HG02623 (cell line): Measurements from ENCODE around the gene P2RX7.

Experiments
- ATAC-seq: cut with Tn5 transposase; IDR thresholded peaks from one replicate; pipeline ENCODE4 v1.9.1; 2021; ENCODE audit warnings: moderate library complexity; ENCODE audit not compliant: unreplicated experiment

P2RX7 gene

DNA sequence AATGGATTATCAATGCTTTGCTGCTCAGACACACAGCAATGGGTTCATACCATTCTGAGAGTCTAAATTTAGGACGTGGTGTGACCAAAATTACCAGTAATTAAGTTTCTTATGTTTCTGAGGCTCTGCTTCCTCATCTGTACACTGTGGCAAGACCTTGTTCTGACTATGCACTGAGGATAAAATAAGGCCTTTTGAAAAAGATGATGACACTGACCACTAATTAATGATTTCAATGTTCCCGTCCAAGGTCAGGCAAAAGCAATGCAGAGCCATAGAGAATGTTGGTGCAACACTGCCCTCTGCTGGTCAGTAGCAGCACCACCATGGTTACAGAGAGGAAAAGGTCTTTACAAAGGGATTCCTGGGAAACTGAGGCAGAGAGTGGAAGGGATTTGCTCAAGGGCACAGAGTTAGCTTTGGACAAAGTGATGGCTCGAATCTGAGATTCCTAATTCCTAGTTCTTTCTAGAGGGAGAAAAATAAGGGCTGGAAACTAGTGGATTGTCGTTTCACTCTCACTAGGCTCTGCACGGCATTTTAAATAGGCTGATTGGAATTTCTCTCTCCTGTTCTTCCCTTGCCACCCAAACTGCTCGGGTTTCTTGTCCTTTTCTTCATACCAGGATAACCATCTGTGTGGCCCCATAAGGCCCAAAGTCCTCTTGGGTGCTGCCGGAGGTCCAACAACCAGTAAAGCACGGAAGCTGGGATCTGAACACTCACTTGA is 22.3 kb upstream of the P2RX7 start:
- ATAC-seq, result no peak

DNA sequence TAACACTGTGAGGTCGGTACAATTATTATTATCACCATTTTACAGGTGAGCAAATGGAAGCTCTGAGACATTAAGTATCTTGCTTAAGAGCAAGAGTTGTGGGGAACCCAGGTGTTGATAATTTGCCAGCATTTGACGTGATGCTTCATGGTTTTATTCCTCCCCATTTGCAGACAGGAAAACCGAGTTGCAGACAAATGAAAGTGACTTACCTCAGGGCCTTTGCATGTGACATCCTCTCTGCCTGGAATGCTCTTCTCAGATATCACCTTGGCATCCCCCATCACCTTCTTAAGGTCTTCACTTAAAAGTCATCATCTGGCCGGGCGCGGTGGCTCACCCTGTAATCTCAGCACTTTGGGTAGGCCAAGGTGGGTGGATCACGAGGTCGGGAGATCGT is 21.0 kb upstream of the P2RX7 start:
- no peak for ATAC-seq

DNA sequence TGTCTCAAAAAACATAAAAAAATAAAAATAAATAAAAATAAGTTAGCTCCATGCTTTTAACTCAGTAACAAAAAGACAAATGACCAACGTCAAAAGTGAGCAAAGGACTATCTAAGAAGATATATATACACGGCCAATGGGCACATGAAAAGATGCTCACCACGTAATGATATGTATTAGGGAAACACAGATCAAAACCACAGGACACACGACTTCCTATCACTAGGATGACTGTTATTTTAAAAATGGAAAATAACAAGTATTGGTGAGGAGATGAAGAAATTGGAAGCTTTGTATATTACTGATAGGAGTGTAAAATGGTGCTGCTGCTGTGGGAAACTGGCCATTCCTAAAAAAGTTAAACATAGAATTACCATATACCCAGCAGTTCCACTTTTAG is 20.2 kb upstream of the P2RX7 start:
- ATAC-seq, result no peak

DNA sequence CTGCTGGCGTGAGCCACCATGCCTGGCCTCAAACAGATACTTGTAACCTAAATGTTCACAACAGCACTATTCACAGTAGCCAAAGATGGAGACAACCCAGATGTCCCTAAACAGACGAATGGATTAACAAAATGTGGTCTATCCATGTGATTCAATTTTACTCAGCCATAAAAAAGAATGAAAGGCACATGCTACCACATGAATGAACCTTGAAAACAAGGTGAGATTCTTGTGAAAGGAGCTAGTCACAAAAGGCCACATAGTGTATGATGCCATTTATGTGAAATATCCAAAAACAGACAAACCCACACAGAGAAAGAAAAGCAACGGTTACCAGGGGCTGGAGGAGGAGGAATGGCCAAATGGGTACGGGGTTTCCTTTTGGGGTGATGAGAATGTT is 19.6 kb upstream of the P2RX7 start:
- ATAC-seq, result no peak

DNA sequence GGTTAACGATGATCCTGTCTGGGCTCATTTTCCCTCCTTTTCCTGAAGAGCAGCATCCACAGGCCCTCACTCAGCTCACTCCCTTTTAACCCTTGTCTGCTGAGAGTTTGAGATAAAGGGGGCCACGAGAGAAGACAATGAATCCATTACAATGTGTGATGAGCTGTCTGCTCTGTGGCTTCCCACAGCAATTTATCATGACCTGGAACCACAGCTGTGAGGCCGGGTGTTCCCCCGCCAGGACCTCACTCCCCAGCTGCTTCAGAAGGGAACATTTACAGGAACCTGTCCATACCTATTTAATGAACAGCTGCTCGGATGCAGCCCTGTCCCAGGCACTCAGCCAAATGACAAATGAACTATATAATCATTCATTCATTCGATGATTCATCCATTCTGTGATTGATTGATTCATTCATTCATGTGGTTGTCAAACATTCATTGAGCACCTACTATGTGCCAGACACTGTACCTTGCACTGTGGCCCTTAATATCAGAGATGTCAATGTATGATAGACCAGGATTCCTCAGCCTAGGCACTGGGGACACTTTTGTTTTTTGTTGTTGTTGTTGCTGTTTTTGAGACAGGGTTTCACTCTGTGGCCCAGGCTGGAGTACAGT is 18.5 kb upstream of the P2RX7 start:
- ATAC-seq, result no peak

DNA sequence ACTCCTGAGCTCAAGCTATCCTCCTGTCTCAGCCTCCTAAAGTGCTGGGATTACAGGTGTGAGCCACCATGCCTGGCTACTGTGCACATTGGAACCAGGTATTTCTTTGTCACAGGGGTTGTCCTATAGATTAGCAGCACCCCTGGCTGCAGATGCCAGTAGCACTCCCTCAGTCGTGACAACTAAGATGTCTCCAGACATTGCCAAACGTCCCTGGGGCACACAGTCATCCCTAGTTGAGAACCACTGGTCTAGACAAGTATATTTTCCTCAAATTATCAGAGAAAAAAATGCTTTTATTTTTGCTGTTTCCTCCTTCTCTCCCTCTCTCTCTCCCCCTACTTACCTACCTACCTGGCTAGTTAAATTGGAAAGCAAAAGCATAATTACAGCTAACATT is 17.9 kb upstream of the P2RX7 start:
- ATAC-seq, result no peak

DNA sequence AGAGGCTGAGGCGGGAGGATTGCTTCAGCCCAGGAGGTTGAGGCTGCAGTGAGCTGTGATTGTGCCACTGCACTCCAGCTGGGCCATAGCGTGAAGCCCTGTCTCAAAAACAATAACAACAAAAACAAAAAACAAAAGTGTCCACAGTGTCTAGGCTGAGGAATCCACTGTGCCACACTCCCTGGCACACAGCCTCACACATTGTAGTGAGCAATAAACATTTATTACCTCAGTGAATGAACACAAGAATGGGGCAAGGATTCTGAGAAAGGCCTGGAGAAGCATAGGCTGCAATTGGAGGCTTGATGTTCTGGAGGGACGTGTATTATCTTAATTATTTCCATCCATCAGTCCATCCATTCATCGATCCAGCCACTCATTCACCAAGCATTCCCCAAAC is 17.1 kb upstream of the P2RX7 start:
- ATAC-seq, result no peak

DNA sequence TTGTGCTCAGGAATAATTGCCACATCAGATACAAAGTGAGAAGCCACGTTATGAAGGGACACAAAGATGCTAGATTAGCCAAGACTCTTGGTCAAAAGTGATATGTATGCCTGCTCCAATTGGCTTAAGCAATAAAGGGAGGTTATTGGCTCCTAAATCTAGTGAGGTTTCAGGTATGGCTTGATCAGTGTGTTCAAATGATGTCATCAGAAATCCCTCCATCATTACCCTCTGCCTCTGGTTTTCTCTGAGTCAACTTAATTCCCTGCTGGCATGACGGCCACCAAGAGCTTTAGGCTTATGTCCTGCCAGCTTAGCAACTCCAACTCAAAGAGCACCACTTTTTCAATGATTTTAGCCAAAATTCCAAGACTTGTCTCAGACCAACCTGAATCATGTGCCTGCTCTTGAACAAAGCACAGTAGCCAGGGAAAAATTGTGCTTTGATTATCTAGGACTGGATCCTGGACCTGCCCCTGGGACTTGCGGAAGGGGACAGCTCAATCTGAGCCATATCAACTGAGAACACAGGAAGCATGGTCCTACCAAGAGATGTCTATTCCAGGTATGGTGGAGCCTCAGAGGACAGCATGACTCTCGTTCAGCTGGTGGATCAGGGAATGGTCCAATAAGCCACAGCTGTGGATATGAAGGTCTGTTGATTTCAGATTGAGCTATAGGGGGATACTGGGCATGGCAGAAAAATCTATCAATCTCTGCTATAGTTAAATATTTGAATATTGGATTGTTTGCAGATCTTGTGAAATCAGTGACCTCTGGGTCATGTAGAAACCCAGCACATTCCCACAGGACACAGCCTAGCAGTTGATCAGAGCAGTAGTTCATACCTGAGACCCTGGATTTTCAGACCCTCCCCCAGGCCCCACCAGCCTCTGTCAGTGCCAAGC is 16.1 kb upstream of the P2RX7 start:
- ATAC-seq, result no peak

DNA sequence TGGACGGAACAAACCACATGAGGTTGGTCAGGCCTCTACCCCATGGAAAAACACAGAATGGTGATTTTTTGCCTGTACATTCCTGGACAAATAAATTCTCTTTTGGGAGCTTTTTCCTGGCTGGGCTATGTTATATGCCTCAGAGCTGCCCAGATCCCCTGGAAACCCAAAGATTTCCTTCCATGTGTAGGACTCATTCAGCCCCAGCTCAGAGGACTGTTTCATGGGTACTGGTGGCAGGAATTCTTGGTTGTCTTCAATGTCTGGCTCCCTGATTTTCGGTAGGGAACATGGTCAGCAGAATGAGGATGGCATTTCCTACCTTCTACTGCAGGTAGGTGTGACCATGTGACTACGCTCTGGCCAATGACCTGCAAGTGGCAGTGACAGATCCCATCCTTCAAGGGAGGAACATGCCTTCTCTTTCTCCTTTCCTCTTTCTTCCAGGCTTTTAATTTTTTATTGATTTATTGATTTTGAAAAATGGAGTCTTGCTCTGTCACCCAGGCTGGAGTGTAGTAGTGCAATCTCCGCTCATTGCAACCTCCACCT is 15.4 kb upstream of the P2RX7 start:
- no peak for ATAC-seq

DNA sequence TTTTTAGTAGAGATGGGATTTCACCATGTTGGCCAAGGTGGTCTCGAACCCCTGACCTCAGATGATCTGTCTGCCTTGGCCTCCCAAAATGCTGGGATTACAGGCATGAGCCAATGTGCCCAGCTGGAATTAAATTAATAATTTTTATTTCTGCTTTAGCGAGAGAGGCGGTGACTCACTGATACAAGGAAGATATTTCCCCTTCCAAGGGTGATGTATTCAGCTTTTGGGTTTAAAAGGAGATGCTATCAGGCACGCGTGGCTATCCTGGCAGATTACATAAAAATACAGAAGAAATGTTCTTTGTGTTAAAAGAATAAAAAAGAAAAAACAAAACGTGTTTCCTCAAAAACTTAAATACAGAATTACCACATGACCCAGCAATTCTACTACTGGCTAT is 12.4 kb upstream of the P2RX7 start:
- no peak for ATAC-seq

DNA sequence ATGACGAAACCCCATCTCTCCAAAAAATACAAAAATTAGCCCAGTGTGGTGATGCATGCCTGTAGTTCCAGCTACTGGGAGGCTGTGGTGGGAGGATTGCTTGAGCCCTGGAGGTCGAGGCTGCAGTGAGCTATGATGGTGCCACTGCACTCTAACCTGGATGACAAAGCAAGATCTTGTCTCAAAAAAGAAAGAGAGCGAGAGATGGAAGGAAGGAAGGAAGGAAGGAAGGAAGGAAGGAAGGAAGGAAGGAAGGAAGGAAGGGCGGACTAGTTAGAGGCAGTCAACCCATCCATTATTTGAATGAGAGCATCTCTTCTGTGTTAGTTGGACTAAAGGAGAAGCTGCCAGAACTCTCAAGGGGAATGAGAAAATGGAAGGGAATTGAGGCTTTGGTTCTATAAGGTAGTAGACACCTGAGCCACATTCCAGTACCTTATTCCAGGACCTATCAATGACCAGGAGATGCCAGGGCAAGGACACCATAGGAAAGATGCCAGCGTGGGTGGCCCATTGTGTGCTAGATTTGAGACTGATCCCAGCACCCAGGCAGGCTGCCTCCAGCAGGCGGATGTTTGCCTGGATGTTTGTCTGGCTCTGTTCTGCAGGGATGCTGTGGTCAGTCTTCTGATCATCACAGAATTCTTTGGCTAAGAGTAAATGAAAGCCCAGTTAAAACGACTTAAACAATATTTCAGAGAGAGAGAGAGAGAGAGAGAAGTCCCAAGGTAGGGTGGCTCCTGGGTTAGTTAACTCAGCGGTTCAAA is 11.5 kb upstream of the P2RX7 start:
- no peak for ATAC-seq

DNA sequence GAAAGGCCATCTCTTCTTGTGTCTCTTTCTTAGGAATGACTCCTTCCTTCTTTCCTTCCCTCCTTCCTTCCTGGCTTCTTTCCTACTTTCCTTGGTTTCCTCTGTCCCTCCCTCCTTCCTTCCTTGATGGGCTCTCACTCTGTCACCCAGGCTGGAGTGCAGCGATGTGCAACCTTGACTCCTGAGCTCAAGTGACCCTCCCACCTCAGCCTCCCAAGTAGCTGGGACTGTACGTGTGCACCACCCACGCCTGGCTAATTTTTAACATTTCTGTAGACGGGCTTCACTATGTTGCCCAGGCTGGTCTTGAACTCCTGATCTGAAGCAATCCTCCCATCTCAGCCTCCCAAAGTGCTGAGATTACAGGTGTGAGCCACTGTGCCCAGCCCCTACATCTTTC is 10.9 kb upstream of the P2RX7 start:
- no peak for ATAC-seq

DNA sequence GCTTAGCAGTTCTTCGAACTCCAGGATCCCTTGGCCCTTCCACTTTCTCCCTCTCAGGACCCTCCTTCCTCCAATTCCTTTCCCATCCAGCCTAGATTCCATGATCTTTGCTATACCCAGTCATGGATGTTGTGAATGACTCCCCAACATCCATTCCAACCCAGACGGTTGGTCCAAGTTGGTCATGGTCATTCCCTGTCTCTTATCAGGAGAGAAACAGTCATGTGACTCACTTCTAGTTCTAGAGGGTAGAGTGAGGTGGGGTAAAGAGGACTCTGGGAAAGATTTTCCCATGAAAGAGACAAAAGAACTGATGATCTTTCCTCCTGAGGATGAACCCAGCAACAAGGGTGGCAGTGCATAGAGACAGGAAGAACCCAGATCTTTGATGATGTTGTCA is 9.2 kb upstream of the P2RX7 start:
- no peak for ATAC-seq

DNA sequence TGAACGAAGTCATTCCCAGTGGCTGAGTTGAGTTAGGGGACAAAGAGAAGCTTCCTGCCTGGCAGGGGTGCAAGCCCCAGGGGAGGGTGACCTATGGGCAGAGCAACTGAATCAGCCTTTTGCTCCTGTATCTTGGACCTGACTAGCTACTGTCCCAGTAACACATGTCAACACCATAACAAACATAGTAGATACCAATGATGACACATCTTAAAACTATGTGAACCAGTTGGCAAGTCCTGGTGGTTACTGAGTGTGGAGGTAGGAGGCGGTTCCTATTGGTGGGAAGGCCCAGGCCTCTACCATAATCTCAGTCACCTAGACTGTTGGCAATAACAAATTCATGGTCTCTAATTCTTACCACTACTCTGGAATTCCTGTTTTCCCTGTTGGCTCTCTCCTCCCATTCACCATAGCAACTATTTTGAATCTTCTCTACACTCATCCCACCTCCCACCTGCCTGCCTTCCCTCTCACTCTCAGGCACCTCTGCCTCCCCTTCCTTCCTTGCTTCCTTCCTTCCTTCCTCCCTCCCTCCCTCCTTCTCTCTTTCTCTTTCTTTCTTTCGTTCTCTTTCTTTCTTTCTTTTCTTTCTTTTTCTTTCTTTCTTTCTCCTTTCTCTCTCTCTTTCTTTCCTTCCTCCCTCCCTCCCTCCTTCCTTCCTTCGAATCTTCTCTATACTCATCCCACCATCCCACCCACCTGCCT is 8.1 kb upstream of the P2RX7 start:
- no peak for ATAC-seq

DNA sequence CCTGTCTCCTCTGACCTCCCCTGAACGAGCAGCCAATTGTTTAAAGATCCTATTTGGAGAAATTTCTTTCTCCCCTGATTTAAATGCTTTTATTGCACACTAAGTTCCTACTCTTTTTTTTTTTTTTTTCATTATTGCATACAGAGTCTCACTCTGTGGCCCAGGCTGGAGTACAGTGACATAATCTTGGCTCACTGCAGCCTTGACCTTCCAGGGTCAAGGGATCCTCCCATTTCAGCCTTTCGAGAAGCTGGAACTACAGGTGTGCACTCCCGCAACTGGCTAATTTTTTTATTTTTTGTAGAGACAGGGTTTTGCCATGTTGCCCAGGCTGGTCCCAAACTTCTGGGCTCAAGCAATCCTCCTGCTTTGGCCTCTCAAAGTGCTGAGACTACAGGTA is 5.2 kb upstream of the P2RX7 start:
- no peak for ATAC-seq

DNA sequence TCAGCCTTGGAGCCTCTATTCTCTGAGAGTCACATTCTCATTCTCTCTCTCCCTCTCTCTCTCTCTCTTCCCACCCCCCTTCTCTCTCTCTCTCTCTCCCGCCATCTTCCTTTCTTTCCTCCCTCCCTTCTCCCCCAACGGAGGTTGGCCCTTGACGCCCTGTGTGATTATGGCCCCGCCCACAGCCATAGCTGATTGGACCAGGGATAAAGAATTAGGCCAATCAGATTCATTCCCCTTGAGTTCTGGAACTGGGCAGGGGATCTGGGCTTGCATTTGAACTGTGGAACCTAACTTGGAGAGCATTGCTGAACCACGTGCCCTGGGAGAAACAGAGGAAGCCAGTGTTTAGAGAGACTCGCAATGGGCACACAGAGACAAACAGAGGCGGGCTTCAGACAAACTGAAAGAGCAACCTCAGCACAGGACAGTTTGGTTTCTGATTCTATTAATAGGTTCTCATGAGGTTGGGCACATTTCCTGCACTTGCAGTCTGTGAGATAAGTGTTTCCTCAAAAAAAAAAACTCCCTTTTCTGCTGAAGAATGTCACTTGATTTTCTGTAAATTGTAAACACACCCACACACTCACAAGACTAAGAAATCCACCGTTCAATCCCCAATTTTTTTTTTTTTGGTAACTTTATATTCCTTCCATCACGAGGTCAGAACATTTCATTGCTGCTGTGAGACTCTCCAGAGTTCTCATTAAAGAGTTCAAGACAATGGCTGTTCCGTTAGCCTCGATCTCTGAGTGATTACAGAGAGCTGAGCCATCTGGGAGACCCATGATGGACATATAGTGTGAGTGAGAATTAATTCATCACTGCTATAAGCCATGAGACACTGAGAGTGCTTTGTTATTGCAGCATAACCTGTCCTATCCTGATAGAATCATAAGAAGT is 3.5 kb upstream of the P2RX7 start:
- ATAC-seq, result peak; percentile 72

DNA sequence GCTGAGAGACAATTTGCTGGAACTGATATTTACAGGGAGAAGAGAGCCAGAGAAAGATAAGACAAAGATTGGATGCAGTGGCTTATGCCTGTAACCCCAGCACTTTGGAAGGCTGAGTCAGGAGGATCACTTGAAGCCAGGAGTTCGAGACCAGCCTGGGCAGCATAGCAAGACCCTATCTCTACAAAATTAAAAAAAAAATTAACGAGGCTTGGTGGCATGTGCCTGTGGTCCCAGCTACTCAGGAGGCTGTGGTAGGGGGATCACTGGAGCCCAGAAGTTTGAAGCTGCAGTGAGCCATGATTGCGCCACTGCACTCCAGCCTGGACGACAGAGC is 2.9 kb upstream of the P2RX7 start:
- no peak for ATAC-seq

DNA sequence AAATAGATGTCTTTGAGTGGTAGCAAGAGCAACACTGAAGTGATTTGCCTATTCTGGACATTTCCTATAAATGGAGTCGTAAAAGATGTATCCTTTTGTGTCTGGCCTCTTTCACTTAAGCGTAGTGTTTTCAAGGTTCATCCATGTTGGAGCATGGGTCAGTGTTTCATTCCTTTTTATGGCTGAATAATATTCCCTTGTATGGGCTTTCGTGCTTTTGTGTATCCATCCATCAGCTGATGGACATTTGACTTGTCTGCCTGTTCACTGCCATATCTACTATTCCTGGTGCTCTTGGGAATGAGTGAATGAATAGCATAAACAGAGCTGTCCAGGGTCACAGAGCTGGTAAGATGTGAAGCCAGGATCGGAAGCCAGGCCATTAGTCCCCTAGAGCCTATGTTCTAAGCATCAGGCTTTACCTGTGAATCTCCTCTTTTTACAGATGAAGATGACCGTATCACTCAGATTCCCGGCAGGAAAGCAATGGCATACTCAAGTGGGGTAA is 1.8 kb upstream of the P2RX7 start:
- no peak for ATAC-seq

DNA sequence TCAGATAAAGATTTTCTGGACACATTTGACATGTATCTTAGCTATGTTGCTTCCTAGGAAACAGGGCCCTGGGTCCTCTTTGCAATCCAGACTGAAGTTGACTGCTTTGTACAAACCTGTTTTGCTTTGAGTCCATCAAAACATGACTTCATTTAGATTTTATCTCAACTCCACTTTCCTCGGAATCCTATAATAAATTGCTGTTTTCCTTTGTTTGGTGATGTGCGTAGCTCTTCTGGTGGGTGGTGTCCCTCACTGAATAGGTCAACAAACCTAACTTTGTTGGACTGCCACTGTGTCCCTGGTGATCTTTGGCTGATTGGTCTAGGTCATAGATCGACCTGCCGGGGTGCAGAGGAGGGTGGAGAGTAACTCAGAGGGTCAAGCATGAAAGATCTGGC is 735 bp upstream of the P2RX7 start:
- ATAC-seq, result no peak
